ENCODE measurements around the gene HIF1A. TPM values are rescaled to one million over a fixed set of nuclear protein-coding genes. Genes with fewer than 3 reads are reported as not detected.
"Not testable (repeated sequence)": the region's sequence is repeated elsewhere in the genome, so short reads cannot be mapped to it uniquely, and the experiment has no call there.

HIF1A gene
- total RNA-seq, result 100 to 1,000 TPM; 283 to 287 TPM

- CTCF ChIA-PET, result interaction anchor here (0.9 to 1.7 kb wide), 4 partner anchors 32 to 234 kb away, joined by 3 to 6 read pairs (median 3); no protein-coding TSS in a partner anchor
- Mint-ChIP-seq H3K9me3 (no peaks in the 10 kb centered on the region), H3K4me3 (peak within 1 kb of the TSS; percentile 98), H3K36me3 (peaks cover 40% of the 10 kb centered on the region), H3K27ac (peak within 1 kb of the TSS; percentile 98), H3K27me3 (no peaks in the 10 kb centered on the region), H3K4me1 (ENCODE audit: low read depth) (peaks cover 49% of the 10 kb centered on the region)
- DNase-seq, result peak; percentile 99
- POLR2A ChIA-PET, result interaction anchor here (0.5 to 4.5 kb wide), 37 partner anchors 9 to 374 kb away, joined by 3 to 40 read pairs (median 4); partner anchors contain the start of genes PRKCH and SNAPC1
- intact Hi-C loops (cut with micrococcal nuclease), result loop anchor here (1.0 to 5.0 kb wide), 8 partner anchors 24 to 1446 kb away; partner anchors contain the start of gene PPM1A
These were observed at the start of gene HIF1A for GRCh38 chr14:61694830-61695694. TSS of gene HIF1A (plus strand) at chr14:61695513. CDS start at chr14:61695805, 292 bp downstream.

DNA sequence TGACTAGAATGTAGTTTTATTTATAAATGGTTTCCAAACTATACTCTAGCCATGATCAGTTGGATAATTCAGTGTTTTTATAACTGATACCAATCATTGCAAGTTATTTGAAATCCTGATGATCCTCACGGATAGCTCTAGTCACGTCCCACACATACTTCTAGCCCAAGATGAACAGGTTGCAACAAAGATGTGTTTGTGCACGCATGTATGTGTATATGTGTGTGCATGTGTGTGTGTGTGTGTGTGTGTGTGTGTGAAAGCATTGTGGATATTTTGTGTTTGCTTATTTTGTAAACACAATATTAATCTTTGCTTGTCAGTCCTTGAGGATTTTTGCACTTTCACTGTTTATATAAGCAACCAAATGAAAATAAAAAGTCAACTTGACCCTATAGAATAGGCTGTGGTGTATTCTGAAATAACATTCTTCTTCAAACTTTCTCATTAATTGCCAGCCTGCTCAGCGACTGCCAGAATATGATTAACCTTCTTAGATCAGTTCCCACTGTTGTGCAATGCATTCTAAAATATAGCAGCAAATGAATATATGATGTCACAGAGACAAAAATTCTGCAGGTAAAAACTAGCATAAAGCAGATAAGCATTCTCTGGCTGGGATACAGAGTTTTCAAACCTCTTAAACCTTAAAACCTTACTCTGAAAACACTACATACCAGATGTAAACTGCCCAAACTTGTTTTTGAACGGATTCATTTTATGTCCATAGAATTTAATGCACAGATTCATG is 48.8 kb upstream of the HIF1A start:
- POLR2A ChIA-PET, result no interaction called here
- H3K27ac Mint-ChIP-seq, result no peak overlapping the region
- CTCF ChIA-PET, result no interaction called here
- H3K27me3 Mint-ChIP-seq, result no peaks in the 10 kb centered on the region
- no peak for DNase-seq
- H3K36me3 Mint-ChIP-seq, result no peaks in the 10 kb centered on the region
- H3K9me3 Mint-ChIP-seq, result no peaks in the 10 kb centered on the region
- no peak overlapping the region for H3K4me3 Mint-ChIP-seq
- peaks cover 19% of the 10 kb centered on the region for H3K4me1 Mint-ChIP-seq (ENCODE audit: low read depth)
- intact Hi-C loops (cut with micrococcal nuclease), result no loop called here

DNA sequence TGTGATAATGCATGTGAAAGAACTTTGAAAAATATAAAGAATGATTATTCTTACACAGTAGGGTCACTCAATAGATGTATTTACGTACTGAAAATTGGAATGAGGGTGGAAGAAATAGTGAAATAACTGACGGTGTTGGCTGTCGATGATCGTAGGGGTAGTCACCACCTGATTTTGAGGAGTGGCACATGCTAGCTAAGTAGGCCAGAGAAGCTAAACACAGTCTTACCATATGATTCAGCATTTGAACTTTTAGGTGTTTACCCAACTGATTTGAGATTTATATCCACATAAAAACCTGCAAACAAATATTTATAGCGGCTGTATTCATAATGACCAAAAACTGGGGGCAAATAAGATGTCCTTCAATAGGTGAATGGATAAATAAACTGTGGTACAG is 47.6 kb upstream of the HIF1A start:
- H3K4me3 Mint-ChIP-seq, result no peak overlapping the region
- no peak overlapping the region for H3K27ac Mint-ChIP-seq
- no peak for DNase-seq
- intact Hi-C loops (cut with micrococcal nuclease), result no loop called here
- ChIA-PET POLR2A (no interaction called here), CTCF (no interaction called here)
- no peaks in the 10 kb centered on the region for H3K36me3 Mint-ChIP-seq
- H3K4me1 Mint-ChIP-seq (ENCODE audit: low read depth), result peaks cover 19% of the 10 kb centered on the region
- no peaks in the 10 kb centered on the region for H3K9me3 Mint-ChIP-seq
- no peaks in the 10 kb centered on the region for H3K27me3 Mint-ChIP-seq

DNA sequence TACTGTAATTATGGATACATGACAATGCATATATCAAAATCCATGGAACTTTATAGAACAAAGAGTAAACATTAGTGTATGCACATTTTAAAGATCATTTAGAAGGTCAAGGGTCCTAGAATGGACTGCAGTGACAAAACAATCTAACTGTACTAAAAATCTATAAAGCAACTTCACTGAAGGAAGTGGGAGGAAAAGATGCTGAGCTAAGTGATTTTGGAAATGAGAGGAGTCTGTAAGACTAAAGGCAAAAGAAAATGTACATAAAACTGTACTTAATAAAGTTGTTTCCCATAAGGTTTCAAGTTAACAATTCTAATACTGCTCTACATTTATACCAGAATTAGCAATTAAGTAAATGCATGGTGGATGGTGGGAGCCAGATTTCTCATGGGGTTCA is 46.9 kb upstream of the HIF1A start:
- Mint-ChIP-seq H3K4me3 (no peak overlapping the region), H3K9me3 (no peaks in the 10 kb centered on the region), H3K27me3 (no peaks in the 10 kb centered on the region), H3K4me1 (ENCODE audit: low read depth) (peaks cover 19% of the 10 kb centered on the region), H3K36me3 (no peaks in the 10 kb centered on the region), H3K27ac (no peak overlapping the region)
- ChIA-PET POLR2A (no interaction called here), CTCF (no interaction called here)
- no peak for DNase-seq
- intact Hi-C loops (cut with micrococcal nuclease), result no loop called here

GRCh38 chr14:61649283-61649682 is 46.0 kb upstream of the HIF1A start:
- Mint-ChIP-seq H3K27ac (no peak overlapping the region), H3K27me3 (no peaks in the 10 kb centered on the region), H3K9me3 (no peaks in the 10 kb centered on the region), H3K36me3 (no peaks in the 10 kb centered on the region), H3K4me1 (ENCODE audit: low read depth) (peaks cover 17% of the 10 kb centered on the region), H3K4me3 (no peak overlapping the region)
- no peak for DNase-seq
- intact Hi-C loops (cut with micrococcal nuclease), result no loop called here
- CTCF ChIA-PET, result no interaction called here
- POLR2A ChIA-PET, result no interaction called here

DNA sequence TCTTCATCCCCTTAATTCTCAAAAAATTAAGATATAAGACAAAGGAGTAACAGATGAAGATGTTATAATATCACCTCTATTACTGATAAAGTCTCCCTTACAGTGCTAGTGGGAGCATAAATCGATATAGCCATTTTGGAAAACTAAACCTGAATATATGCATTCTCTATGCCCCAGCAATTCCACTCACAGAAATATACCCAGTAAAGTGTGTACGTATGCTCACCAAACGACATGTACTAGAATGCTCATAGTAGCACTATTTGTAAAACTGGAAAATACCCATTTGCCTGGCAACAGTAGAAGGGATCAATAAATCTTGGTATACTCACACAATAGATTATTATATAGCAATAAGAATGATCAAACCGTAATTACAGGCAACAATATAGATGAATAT is 44.0 kb upstream of the HIF1A start:
- Mint-ChIP-seq H3K36me3 (no peaks in the 10 kb centered on the region), H3K4me3 (no peak overlapping the region), H3K4me1 (ENCODE audit: low read depth) (peaks cover 25% of the 10 kb centered on the region), H3K9me3 (no peaks in the 10 kb centered on the region), H3K27me3 (no peaks in the 10 kb centered on the region), H3K27ac (no peak overlapping the region)
- ChIA-PET CTCF (no interaction called here), POLR2A (no interaction called here)
- no peak for DNase-seq
- intact Hi-C loops (cut with micrococcal nuclease), result no loop called here

GRCh38 chr14:61652526-61653262 is 42.6 kb upstream of the HIF1A start:
- POLR2A ChIA-PET, result no interaction called here
- H3K9me3 Mint-ChIP-seq, result peaks cover under 1% of the 10 kb centered on the region
- no peak for DNase-seq
- CTCF ChIA-PET, result no interaction called here
- H3K27ac Mint-ChIP-seq, result no peak overlapping the region
- H3K4me1 Mint-ChIP-seq (ENCODE audit: low read depth), result peaks cover 27% of the 10 kb centered on the region
- intact Hi-C loops (cut with micrococcal nuclease), result no loop called here
- H3K4me3 Mint-ChIP-seq, result no peak overlapping the region
- H3K27me3 Mint-ChIP-seq, result no peaks in the 10 kb centered on the region
- H3K36me3 Mint-ChIP-seq, result peaks cover 3% of the 10 kb centered on the region

DNA sequence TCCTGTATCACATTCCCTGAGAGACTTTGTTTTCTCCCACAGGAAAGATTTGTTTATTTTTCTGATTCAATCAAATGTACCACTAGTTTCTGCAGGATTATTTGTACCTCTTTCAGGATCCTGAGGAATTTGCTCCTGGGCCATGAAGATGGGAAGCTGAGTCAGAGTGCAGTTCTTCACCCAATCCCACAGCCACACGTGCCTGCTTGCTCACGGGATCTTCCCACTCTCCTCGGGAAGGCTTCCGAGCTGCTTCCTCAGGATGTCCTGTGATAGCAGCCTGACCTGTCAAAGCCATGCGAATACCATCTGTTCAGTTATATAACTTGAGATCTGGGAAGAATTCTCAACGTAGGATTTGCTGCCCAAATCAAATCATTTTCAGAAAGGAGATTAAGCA is 41.8 kb upstream of the HIF1A start:
- Mint-ChIP-seq H3K4me3 (no peak overlapping the region), H3K4me1 (ENCODE audit: low read depth) (peaks cover 22% of the 10 kb centered on the region), H3K36me3 (peaks cover 3% of the 10 kb centered on the region), H3K27ac (no peak overlapping the region), H3K9me3 (peaks cover 2% of the 10 kb centered on the region), H3K27me3 (no peaks in the 10 kb centered on the region)
- ChIA-PET POLR2A (no interaction called here), CTCF (no interaction called here)
- no peak for DNase-seq
- intact Hi-C loops (cut with micrococcal nuclease), result no loop called here

- no peak for DNase-seq
- Mint-ChIP-seq H3K9me3 (peaks cover 2% of the 10 kb centered on the region), H3K4me1 (ENCODE audit: low read depth) (peaks cover 20% of the 10 kb centered on the region), H3K36me3 (peaks cover 3% of the 10 kb centered on the region), H3K27me3 (no peaks in the 10 kb centered on the region), H3K27ac (no peak overlapping the region), H3K4me3 (no peak overlapping the region)
- intact Hi-C loops (cut with micrococcal nuclease), result no loop called here
- POLR2A ChIA-PET, result no interaction called here
- CTCF ChIA-PET, result no interaction called here
These were observed 41.3 kb upstream of the HIF1A start for GRCh38 chr14:61654026-61654425.

GRCh38 chr14:61655777-61656176 is 39.5 kb upstream of the HIF1A start:
- Mint-ChIP-seq H3K27ac (no peak overlapping the region), H3K36me3 (peaks cover 3% of the 10 kb centered on the region), H3K4me3 (no peak overlapping the region), H3K27me3 (no peaks in the 10 kb centered on the region), H3K9me3 (peaks cover 2% of the 10 kb centered on the region), H3K4me1 (ENCODE audit: low read depth) (peaks cover 30% of the 10 kb centered on the region)
- CTCF ChIA-PET, result interaction anchor here (1.0 kb wide), 2 partner anchors 117 to 180 kb away, joined by 3 read pairs; no protein-coding TSS in a partner anchor
- no peak for DNase-seq
- POLR2A ChIA-PET, result interaction anchor here (1.7 kb wide), 1 partner anchor 39 kb away, joined by 4 read pairs; the partner anchor contains the start of gene HIF1A
- intact Hi-C loops (cut with micrococcal nuclease), result no loop called here

- Mint-ChIP-seq H3K27me3 (no peaks in the 10 kb centered on the region), H3K4me3 (no peak overlapping the region), H3K36me3 (peaks cover 3% of the 10 kb centered on the region), H3K9me3 (peaks cover 2% of the 10 kb centered on the region), H3K27ac (no peak overlapping the region), H3K4me1 (ENCODE audit: low read depth) (peaks cover 36% of the 10 kb centered on the region)
- ChIA-PET POLR2A (interaction anchor here (1.7 kb wide), 1 partner anchor 39 kb away, joined by 4 read pairs; the partner anchor contains the start of gene HIF1A), CTCF (interaction anchor here (0.6 to 1.0 kb wide), 3 partner anchors 118 to 201 kb away, joined by 3 read pairs; no protein-coding TSS in a partner anchor)
- intact Hi-C loops (cut with micrococcal nuclease), result no loop called here
- DNase-seq, result no peak
These were observed 39.0 kb upstream of the HIF1A start for GRCh38 chr14:61656341-61656740.

DNA sequence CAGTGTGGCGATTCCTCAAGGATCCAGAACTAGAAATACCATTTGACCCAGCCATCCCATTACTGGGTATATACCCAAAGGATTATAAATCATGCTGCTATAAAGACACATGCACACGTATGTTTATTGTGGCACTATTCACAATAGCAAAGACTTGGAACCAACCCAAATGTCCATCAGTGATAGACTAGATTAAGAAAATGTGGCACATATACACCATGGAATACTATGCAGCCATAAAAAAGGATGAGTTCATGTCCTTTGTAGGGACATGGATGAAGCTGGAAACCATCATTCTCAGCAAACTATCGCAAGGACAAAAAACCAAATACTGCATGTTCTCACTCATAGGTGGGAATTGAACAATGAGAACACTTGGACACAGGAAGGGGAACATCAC is 37.2 kb upstream of the HIF1A start:
- H3K27me3 Mint-ChIP-seq; H3K36me3 Mint-ChIP-seq; H3K27ac Mint-ChIP-seq; intact Hi-C loops (cut with micrococcal nuclease); DNase-seq; H3K4me3 Mint-ChIP-seq; CTCF ChIA-PET; H3K9me3 Mint-ChIP-seq; POLR2A ChIA-PET: not testable (repeated sequence)
- H3K4me1 Mint-ChIP-seq (ENCODE audit: low read depth), result peaks cover 54% of the 10 kb centered on the region
